ENCODE measurements around the gene OR6Q1.

Gene OR6Q1

GRCh38 chr11:58047818-58048217, 17.1 kb downstream of the OR6Q1 start:
- no peak for TF ChIP-seq CTCF (conservative IDR thresholded peaks at IDR 0.05; ENCODE audit: control insufficient read depth, insufficient read depth, low read depth, low read length)
- DNase-seq (ENCODE audit: low read depth), result no peak
- no peak overlapping the region for H3K4me3 ChIP-seq (ENCODE audit: control insufficient read depth, low read depth, low read length)

GRCh38 chr11:58055806-58056401, 25.2 kb downstream of the OR6Q1 start:
- no peak overlapping the region for H3K4me3 ChIP-seq (ENCODE audit: control insufficient read depth, low read depth, low read length)
- TF ChIP-seq CTCF (conservative IDR thresholded peaks at IDR 0.05; ENCODE audit: control insufficient read depth, insufficient read depth, low read depth, low read length), result no peak
- no peak for DNase-seq (ENCODE audit: low read depth)

GRCh38 chr11:58057481-58057880, 26.7 kb downstream of the OR6Q1 start:
- DNase-seq (ENCODE audit: low read depth), result peak; percentile 4
- no peak overlapping the region for H3K4me3 ChIP-seq (ENCODE audit: control insufficient read depth, low read depth, low read length)
- TF ChIP-seq CTCF (conservative IDR thresholded peaks at IDR 0.05; ENCODE audit: control insufficient read depth, insufficient read depth, low read depth, low read length), result no peak

- TF ChIP-seq CTCF (conservative IDR thresholded peaks at IDR 0.05; ENCODE audit: control insufficient read depth, insufficient read depth, low read depth, low read length), result no peak
- DNase-seq (ENCODE audit: low read depth), result no peak
- no peak overlapping the region for H3K4me3 ChIP-seq (ENCODE audit: control insufficient read depth, low read depth, low read length)
These were observed 27.7 kb downstream of the OR6Q1 start for GRCh38 chr11:58058276-58059006.

- peak; percentile 81 for DNase-seq (ENCODE audit: low read depth)
- no peak overlapping the region for H3K4me3 ChIP-seq (ENCODE audit: control insufficient read depth, low read depth, low read length)
- TF ChIP-seq CTCF (conservative IDR thresholded peaks at IDR 0.05; ENCODE audit: control insufficient read depth, insufficient read depth, low read depth, low read length), result no peak
These were observed 28.2 kb downstream of the OR6Q1 start for GRCh38 chr11:58059007-58059350.

GRCh38 chr11:58060535-58060934, 29.8 kb downstream of the OR6Q1 start:
- DNase-seq (ENCODE audit: low read depth), result no peak
- TF ChIP-seq CTCF (conservative IDR thresholded peaks at IDR 0.05; ENCODE audit: control insufficient read depth, insufficient read depth, low read depth, low read length), result no peak
- H3K4me3 ChIP-seq (ENCODE audit: control insufficient read depth, low read depth, low read length), result no peak overlapping the region

All from fibroblast of mammary gland (primary cell).